ENCODE results near the gene THSD4. TPM values are rescaled to one million over a fixed set of nuclear protein-coding genes. Genes with fewer than 3 reads are reported as not detected.

Gene THSD4
- total RNA-seq, 1 experiment from 2014 or later: 65.4 TPM

- Histone ChIP-seq H3K9me3 (ENCODE audit: control insufficient read depth, insufficient read depth, low read depth, low read length) (no peaks in the 10 kb centered on the region), H3K36me3 (ENCODE audit: control insufficient read depth, insufficient read depth, low read length) (no peaks in the 10 kb centered on the region), H3K27ac (ENCODE audit: low read length) (no peak overlapping the region), H3K4me3 (ENCODE audit: low read depth in 2 of 2, low read length in 2 of 2) (no peak overlapping the region), H3K27me3 (ENCODE audit: control insufficient read depth, insufficient read depth, low read length) (no peaks in the 10 kb centered on the region), H3K4me1 (ENCODE audit: control insufficient read depth, insufficient read depth, low read length) (no peaks in the 10 kb centered on the region)
- in situ Hi-C loops (cut with HindIII; ENCODE audit: low pct_unique_long_range_greater_than_20kb, low sequenced_read_pairs) (no loop called here), intact Hi-C loops (cut with micrococcal nuclease; ENCODE audit: unreplicated experiment) (no loop called here)
- ChIA-PET CTCF (no interaction called here), POLR2A (no interaction called here)
- BruUV-seq (replicated peaks): no TSS peak
- no peak for DNase-seq (ENCODE audit: low read depth, low spot score)
- no peak for ATAC-seq
- TF ChIP-seq, protein P1, sequence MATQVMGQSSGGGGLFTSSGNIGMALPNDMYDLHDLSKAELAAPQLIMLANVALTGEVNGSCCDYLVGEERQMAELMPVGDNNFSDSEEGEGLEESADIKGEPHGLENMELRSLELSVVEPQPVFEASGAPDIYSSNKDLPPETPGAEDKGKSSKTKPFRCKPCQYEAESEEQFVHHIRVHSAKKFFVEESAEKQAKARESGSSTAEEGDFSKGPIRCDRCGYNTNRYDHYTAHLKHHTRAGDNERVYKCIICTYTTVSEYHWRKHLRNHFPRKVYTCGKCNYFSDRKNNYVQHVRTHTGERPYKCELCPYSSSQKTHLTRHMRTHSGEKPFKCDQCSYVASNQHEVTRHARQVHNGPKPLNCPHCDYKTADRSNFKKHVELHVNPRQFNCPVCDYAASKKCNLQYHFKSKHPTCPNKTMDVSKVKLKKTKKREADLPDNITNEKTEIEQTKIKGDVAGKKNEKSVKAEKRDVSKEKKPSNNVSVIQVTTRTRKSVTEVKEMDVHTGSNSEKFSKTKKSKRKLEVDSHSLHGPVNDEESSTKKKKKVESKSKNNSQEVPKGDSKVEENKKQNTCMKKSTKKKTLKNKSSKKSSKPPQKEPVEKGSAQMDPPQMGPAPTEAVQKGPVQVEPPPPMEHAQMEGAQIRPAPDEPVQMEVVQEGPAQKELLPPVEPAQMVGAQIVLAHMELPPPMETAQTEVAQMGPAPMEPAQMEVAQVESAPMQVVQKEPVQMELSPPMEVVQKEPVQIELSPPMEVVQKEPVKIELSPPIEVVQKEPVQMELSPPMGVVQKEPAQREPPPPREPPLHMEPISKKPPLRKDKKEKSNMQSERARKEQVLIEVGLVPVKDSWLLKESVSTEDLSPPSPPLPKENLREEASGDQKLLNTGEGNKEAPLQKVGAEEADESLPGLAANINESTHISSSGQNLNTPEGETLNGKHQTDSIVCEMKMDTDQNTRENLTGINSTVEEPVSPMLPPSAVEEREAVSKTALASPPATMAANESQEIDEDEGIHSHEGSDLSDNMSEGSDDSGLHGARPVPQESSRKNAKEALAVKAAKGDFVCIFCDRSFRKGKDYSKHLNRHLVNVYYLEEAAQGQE (IDR thresholded peaks at IDR 0.05; ENCODE audit: insufficient read depth in 1 of 2, low read depth in 2 of 2, low read length in 1 of 2): no peak
- TF ChIP-seq TCF7L2 (IDR thresholded peaks at IDR 0.05; ENCODE audit: low read depth, low read length): no peak
- TF ChIP-seq SIN3A (IDR thresholded peaks at IDR 0.05; ENCODE audit: borderline replicate concordance, insufficient read depth, low read depth, low read length): no peak
These were observed 210.2 kb downstream of the THSD4 start for GRCh38 chr15:71325481-71325880.

- no TSS peak for BruUV-seq (replicated peaks)
- ATAC-seq (no peak), DNase-seq (ENCODE audit: low read depth, low spot score) (no peak)
- no peak overlapping the region for H3K27ac ChIP-seq (ENCODE audit: low read length)
- POLR2A ChIA-PET: no interaction called here
- no peak overlapping the region for H3K4me3 ChIP-seq (ENCODE audit: low read depth in 2 of 2, low read length in 2 of 2)
- CTCF ChIA-PET: no interaction called here
- intact Hi-C loops (cut with micrococcal nuclease; ENCODE audit: unreplicated experiment): no loop called here
- in situ Hi-C loops (cut with HindIII; ENCODE audit: low pct_unique_long_range_greater_than_20kb, low sequenced_read_pairs): no loop called here
- H3K4me1 ChIP-seq (ENCODE audit: control insufficient read depth, insufficient read depth, low read length): no peaks in the 10 kb centered on the region
- no peaks in the 10 kb centered on the region for H3K27me3 ChIP-seq (ENCODE audit: control insufficient read depth, insufficient read depth, low read length)
- no peaks in the 10 kb centered on the region for H3K9me3 ChIP-seq (ENCODE audit: control insufficient read depth, insufficient read depth, low read depth, low read length)
- TF ChIP-seq, protein P1 (IDR thresholded peaks at IDR 0.05; ENCODE audit: insufficient read depth in 1 of 2, low read depth in 2 of 2, low read length in 1 of 2): no peak
- TF ChIP-seq CTCF (IDR thresholded peaks at IDR 0.05) (no peak), TCF7L2 (IDR thresholded peaks at IDR 0.05; ENCODE audit: low read depth, low read length) (no peak), SIN3A (IDR thresholded peaks at IDR 0.05; ENCODE audit: borderline replicate concordance, insufficient read depth, low read depth, low read length) (no peak), POLR2AphosphoS5 (IDR thresholded peaks at IDR 0.05; ENCODE audit: low read depth, low read length) (no peak)
- no peaks in the 10 kb centered on the region for H3K36me3 ChIP-seq (ENCODE audit: control insufficient read depth, insufficient read depth, low read length)
These were observed 213.2 kb downstream of the THSD4 start for GRCh38 chr15:71328453-71328852.
